HG03175 (cell line): ENCODE data around the gene ZCCHC7.
"Not testable (repeated sequence)": the region's sequence is repeated elsewhere in the genome, so short reads cannot be mapped to it uniquely, and the experiment has no call there.

ENCODE experiments used
- ATAC-seq: cut with Tn5 transposase; IDR thresholded peaks from one replicate; pipeline ENCODE4 v1.9.1; 2021; ENCODE audit warnings: mild to moderate bottlenecking, moderate library complexity; ENCODE audit not compliant: unreplicated experiment

Gene ZCCHC7

DNA sequence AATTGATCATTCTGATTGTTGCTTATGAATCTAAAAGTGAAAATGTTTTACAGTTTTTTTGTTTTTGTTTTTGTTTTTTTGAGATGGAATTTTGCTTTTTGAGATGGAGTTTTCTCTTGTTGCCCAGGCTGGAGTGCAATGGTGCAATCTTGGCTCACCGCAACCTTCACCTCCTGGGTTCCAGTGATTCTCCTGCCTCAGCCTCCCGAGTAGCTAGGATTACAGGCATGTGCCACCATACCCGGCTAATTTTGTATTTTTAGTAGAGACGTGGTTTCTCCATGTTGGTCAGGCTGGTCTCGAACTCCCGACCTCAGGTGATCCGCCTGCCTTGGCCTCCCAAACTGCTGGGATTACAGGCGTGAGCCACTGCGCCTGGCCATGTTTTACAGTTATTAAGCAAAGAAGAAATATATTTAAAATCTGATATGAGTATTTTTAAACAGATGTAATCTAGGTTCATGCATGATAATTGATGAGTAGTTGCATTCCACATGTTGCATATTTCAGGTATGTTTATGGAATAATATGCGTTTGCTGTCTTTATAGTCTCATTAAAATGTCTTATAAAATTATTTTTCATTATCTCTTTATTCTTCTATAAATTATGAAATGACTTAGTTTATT is 171.4 kb downstream of the ZCCHC7 start:
- ATAC-seq = not testable (repeated sequence)

DNA sequence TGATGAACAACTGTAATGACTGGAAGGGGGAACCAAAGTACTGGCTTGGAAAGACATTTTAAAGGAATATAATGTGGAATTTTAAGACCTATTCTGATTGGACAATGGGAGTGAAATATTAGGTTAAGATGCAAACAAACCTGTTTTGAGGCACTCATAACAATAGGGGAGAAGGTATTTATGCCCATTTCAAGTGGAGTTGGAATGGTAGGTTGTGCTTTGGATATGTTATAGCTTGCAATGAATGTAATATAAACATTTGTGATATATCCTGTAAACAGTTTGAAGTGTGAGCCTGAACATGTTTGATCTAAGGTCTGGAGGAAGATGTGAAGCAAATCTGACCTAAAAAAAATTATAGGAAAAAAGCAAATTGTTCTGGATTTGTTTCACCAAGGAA is 172.5 kb downstream of the ZCCHC7 start:
- ATAC-seq = no peak

DNA sequence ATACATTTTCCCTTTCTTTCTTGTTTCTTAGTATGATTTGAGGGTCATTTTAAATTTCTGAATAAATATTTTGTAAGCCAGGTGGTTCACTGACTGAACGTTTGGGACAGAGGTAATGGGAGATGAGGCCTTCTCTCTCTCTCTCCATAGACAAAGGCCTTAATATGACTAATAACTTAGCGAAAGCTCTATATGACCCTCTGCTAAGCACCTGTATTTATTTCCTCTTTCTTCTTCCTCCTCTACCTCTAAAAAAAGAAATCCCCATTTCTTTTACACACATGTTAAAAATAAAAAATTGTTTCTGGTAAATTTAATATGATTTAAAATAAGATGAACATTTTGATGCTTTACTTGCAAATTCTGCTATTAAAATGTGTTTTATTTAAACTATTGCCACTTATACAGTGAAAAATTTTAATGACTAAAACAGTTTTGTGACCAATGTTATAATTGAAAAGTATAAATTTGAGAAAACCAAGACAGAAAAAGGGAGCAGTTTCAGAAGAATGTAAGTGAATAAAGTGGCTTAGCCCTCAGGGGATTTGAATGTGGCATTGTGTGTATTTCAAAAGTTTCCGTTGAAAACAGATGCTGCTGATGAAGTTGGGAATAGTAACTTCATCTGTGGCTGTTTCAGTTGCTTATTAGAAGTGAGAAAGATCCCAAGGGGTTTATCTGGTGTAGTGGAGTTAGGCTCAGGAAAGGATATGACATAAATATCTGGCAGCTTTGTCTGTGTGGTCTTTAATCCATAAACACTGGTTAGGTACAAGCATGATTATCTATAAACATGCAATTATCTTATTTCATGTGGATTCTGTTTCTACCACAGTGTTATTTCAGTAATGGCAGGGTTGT is 173.5 kb downstream of the ZCCHC7 start:
- ATAC-seq = peak; percentile 62

- ATAC-seq = no peak
Measured at GRCh38 chr9:37295178-37295577, 174.8 kb downstream of the ZCCHC7 start.

DNA sequence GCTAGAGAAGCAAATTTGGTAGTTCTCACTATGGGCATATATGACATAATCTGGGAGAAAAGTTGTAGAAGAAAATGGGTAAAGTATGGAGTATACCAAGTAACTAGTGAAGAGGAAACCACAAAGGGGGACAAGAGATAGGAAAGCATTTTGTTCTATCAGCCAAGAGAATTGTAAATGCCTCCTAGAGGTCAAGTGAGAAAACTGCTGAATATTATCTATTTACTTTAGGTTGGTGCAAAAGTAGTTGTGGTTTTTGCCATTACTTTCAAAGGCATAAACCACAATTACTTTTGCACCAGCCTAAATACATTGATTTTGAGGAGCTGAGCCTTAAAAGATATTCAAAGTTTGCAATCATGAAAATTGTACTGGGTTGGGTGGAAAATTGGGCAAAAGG is 175.4 kb downstream of the ZCCHC7 start:
- ATAC-seq = no peak

DNA sequence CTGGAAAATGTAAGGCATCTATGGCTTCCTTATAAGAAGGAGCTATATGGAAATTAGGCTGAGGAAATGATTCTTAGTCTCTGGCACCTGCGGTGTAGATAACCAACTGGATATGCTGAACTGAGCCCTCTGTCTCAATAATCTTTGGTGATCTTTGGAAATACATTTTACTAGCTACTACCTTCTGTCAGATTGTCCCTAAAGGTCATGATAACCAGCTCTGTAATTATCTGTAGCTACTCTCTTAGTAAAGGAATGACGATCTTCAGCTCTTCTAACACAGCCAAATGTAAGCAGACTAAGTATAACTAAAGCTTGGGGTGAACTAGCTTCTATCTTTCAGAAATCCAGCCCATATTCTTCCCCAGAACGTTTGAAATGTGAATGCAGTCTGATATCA is 177.2 kb downstream of the ZCCHC7 start:
- ATAC-seq = no peak

DNA sequence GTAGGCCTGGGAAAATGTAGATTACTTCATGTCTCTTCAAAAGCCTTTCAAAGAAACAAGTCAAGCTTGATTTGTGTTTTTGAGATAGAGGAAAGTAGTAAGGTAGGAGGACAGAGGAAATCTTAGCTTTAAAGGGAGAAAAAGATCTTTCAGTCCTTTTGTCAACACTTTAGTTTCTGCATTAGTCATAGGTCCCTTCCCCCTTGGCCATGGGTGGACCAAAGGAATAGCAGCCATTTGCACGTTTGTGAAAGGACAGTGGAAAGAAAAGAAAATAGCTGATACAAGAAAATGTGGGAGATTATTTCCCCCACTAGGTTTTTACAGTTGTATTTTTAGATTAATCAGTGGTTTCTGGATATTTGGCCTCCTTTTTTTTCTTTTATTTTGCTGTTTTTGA is 180.2 kb downstream of the ZCCHC7 start:
- no peak for ATAC-seq

- ATAC-seq = no peak
Measured at GRCh38 chr9:37301042-37301853, 180.9 kb downstream of the ZCCHC7 start.

DNA sequence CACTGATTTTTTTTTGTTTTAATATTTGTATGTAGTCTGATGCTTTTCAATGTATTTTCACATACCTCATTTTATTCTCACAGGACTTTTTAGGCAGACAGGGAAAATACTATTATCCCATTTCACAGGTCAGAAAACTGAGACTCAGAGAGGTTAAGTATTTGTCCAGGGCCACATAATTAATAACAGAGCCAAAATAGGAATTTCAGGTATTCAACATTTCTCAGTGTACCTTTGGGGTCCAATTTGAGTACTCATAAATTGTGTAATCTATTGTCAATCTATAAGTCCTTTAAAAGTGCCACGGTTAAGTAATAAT is 181.4 kb downstream of the ZCCHC7 start:
- ATAC-seq = no peak

GRCh38 chr9:37302277-37302676 is 181.9 kb downstream of the ZCCHC7 start:
- ATAC-seq = peak; percentile 90

DNA sequence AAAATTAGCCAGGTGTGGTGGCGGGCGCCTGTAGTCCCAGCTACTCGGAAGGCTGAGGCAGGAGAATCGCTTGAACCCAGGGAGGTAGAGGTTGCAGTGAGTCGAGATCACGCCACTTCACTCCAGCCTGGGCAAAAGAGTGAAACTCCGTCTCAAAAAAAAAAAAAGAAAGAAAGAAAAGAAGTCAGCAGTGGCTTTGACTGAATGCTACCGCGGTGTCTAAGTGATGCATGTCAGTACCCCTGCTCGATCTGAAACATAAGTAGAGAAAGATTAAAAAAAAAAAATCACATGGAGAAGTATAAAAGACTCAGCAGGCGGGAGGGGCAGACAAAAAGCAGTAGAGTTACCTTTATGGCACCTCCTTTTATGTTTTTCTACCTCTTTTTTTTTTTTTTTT is 182.9 kb downstream of the ZCCHC7 start:
- not testable (repeated sequence) for ATAC-seq

DNA sequence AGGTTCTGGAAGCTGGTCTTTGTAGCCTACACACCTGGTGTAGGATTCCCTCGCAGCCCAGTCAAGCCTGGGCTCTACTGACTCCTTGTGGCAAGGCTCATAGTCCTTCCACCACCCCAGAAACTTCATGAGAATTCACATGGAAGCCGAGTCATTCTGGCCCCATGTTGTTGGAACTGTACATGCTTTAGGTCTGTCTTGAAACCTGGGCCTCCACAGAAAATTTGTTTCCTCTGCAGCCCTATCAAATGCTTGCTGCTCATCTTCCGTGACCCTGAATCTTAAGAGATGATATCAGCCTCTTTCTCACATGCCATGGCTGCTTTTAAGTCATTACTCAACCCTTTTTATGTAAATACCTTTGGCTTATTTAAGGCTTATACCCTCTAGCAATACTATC is 188.8 kb downstream of the ZCCHC7 start:
- no peak for ATAC-seq

- ATAC-seq = no peak
Measured at GRCh38 chr9:37311938-37312708, 191.7 kb downstream of the ZCCHC7 start.

DNA sequence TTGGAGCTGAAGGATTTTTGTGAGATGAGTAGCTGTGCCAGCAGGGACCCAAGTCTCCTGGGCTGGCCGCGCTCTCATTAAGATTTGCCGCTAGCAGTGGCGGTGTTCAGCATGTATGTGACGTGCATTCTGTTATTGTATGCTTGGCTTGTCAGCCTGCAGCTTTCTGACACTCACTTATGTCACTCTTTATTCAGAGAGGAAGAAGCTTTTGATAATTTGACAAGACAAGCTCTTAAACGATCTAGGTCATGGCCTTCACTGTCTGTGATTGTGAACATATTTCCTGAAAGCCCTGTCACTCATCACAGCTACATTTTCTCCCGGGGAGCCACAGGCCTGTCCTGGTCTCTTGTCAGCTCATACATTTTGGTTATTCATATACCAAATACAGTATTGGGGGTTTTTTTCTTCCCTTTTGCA is 203.9 kb downstream of the ZCCHC7 start:
- peak; percentile 66 for ATAC-seq

GRCh38 chr9:37324691-37325490 is 204.5 kb downstream of the ZCCHC7 start:
- ATAC-seq = peak; percentile 33

DNA sequence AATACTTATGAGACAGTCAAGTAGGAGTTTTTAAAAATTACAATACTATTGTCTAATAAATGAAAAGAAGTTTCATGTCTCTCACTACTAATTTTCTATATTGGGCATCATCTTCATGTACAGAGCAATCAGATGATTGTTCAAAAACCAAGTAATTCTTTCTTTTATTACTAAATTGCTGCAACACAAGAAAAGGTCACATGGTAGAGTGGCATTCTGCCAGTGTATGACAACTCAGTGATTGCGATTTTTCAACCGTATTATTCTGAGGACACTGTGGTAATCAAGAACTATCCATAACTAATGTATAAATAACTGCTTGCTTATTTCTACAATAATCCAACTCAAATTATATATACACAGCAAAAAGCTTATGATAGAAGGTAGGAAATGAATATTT is 205.4 kb downstream of the ZCCHC7 start:
- ATAC-seq = no peak

GRCh38 chr9:37327553-37327952 is 207.2 kb downstream of the ZCCHC7 start:
- ATAC-seq = no peak

GRCh38 chr9:37328556-37329227 is 208.3 kb downstream of the ZCCHC7 start:
- no peak for ATAC-seq

GRCh38 chr9:37329576-37329975 is 209.2 kb downstream of the ZCCHC7 start:
- ATAC-seq = peak; percentile 37

DNA sequence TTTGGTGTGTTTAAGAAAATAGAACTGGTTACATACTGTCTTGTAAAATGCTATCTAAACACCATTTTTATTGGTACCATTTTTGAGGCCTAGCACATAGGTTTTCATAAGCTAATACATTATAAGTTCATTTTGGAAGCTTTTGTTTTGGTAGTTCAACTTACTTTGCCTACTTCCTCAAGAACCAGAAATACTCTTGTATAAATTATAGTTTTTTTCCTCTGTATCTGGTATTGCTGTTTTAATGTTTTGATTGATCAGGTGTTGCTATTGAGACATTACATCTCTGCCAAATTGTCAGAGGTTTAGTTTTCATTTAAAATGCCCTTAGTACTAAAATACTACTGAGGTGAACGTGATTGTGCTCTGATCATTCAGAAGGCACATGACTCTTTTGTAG is 211.5 kb downstream of the ZCCHC7 start:
- no peak for ATAC-seq
